Lung (tissue), 12 donors: Measurements from ENCODE around the gene CLN5. TPM values are rescaled to one million over a fixed set of nuclear protein-coding genes. Genes with fewer than 3 reads are reported as not detected.
"Not testable (repeated sequence)": the region's sequence is repeated elsewhere in the genome, so short reads cannot be mapped to it uniquely, and the experiment has no call there.

ENCODE experiments used
- ATAC-seq: fragments of 200-7000 bp; cut with Tn5 transposase; one replicate; pipeline ENCODE4 v1.9.1; 2020; ENCODE audit warnings: moderate number of reproducible peaks; ENCODE audit not compliant: insufficient read depth, low FRiP score
- DNase-seq, 3 donors: peaks; one replicate each; pipeline ENCODE4 v3.0.0-alpha.2; 2013 to 2017
- H3K27ac ChIP-seq, 2 donors: one replicate each; pipeline ENCODE4 v1.5.1; 2013; ENCODE audit warnings: mild to moderate bottlenecking in 2 of 2, moderate library complexity in 2 of 2, control low read depth in 1 of 2, inconsistent platforms in 1 of 2, low read depth in 1 of 2, low read length in 1 of 2
- H3K27me3 ChIP-seq, 3 donors: one replicate each; pipeline ENCODE4 v1.5.1; 2013; ENCODE audit warnings: low read length in 2 of 3; ENCODE audit not compliant: control insufficient read depth in 3 of 3, insufficient read depth in 3 of 3
- H3K36me3 ChIP-seq, 4 donors: one replicate each; pipeline ENCODE4 v1.5.1; 2013; ENCODE audit warnings: low read length in 4 of 4, mild to moderate bottlenecking in 1 of 4, moderate library complexity in 1 of 4; ENCODE audit not compliant: control insufficient read depth in 4 of 4, insufficient read depth in 4 of 4
- H3K4me1 ChIP-seq, 5 donors: one replicate each; pipeline ENCODE4 v1.5.1; 2013; ENCODE audit warnings: low read length in 5 of 5, mild to moderate bottlenecking in 2 of 5, moderate library complexity in 1 of 5; ENCODE audit not compliant: control insufficient read depth in 5 of 5, insufficient read depth in 5 of 5
- H3K4me3 ChIP-seq: one replicate; pipeline ENCODE4 v1.5.1; 2013; ENCODE audit warnings: mild to moderate bottlenecking, control low read depth, moderate library complexity
- H3K9ac ChIP-seq, 2 donors: one replicate each; pipeline ENCODE4 v1.5.1; 2013; ENCODE audit warnings: low read length in 2 of 2, control low read depth in 1 of 2; ENCODE audit not compliant: insufficient read depth in 1 of 2
- H3K9me3 ChIP-seq, 4 donors: one replicate each; pipeline ENCODE4 v1.5.1; 2013; ENCODE audit warnings: low read length in 3 of 4, mild to moderate bottlenecking in 1 of 4, moderate library complexity in 1 of 4; ENCODE audit not compliant: control insufficient read depth in 4 of 4, insufficient read depth in 3 of 4
- WGBS, 2 donors: extraction: QIAGEN DNeasy Blood & Tissue Kit; methylation state at CpG; one replicate each; pipeline ENCODE4 v1.1.7; 2013; 5-methylcytosine and 5-hydroxymethylcytosine counted together
- polyA plus RNA-seq, 2 donors: library from polyadenylated mRNA; stranded (reverse); fragments of 200-250 nt; gene quantifications; one replicate each; pipeline ENCODE4 v1.2.1, GENCODE V29; 2013
- total RNA-seq, 2 donors: library from RNA; depleted of rRNA in 1 of 2; stranded (reverse); fragments of >200 nt in 1 of 2; gene quantifications; one replicate each; pipeline ENCODE4 v1.2.1, GENCODE V29; 2014 to 2021
- TF ChIP-seq, protein P1 (sequence below): IDR thresholded peaks from 2 replicates; pipeline ENCODE4 v1.5.1; 2012; ENCODE audit warnings: mild to moderate bottlenecking; ENCODE audit errors: control extremely low read depth, extremely low read depth
- donor health status: control.
- donor health status: control.
- donor health status: Bipolar disorder and iron deficiency.
- donor health status: healthy.
- donor health status: DM: yes; HTN: yes; CAD: no.

CLN5 gene
- total and polyA plus RNA-seq, 4 donors, result 18.0 to 41.7 (median 26.7) TPM

DNA sequence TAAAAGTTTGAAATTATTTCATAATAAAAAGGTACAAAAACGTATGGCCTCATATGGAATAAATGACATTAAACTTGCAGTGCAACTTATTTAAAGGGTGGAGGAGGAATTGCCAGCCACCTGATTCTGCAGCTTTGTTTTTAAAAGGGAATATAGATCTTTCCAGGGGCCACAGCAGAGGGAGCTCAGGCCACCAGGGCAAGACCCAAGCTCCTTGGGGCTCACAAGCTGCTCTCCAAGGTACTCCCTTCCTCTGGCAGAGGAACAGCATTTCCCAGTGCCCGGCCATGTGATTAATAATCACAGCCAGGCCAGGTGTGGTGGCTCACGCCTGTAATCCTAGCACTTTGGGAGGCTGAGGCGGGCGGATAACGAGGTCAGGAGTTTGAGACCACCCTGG, 37.3 kb upstream of the CLN5 start:
- Histone ChIP-seq H3K9me3 (peaks cover 0 to 5% (median 1%) of the 10 kb centered on the region in 4 donors), H3K27me3 (no peaks in the 10 kb centered on the region), H3K27ac (no peak overlapping the region), H3K4me3 (no peak overlapping the region), H3K9ac (no peak overlapping the region), H3K4me1 (no peaks in the 10 kb centered on the region), H3K36me3 (no peaks in the 10 kb centered on the region)
- WGBS, 2 donors, result 83 to 86% methylated on average over 6 of the region's 6 CpGs
- ATAC-seq (no peak), DNase-seq (no peak)
- TF ChIP-seq, protein P1, sequence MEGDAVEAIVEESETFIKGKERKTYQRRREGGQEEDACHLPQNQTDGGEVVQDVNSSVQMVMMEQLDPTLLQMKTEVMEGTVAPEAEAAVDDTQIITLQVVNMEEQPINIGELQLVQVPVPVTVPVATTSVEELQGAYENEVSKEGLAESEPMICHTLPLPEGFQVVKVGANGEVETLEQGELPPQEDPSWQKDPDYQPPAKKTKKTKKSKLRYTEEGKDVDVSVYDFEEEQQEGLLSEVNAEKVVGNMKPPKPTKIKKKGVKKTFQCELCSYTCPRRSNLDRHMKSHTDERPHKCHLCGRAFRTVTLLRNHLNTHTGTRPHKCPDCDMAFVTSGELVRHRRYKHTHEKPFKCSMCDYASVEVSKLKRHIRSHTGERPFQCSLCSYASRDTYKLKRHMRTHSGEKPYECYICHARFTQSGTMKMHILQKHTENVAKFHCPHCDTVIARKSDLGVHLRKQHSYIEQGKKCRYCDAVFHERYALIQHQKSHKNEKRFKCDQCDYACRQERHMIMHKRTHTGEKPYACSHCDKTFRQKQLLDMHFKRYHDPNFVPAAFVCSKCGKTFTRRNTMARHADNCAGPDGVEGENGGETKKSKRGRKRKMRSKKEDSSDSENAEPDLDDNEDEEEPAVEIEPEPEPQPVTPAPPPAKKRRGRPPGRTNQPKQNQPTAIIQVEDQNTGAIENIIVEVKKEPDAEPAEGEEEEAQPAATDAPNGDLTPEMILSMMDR, result no peak

DNA sequence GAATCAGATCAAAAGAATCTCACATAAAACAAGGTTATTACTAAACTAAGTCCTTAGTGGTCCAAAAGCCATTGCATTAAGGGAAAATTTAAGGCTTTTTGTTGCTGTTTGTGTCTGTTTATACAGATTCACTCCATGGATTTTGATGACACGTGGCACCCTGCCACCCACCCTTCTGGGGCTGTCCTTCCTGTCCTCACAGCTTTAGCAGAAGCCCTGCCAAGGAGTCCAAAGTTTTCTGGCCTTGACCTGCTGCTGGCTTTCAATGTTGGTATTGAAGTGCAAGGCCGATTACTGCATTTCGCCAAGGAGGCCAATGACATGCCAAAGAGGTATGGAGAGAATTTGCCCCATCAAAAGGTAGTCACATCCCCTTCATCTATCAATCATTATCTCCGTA, 36.7 kb upstream of the CLN5 start:
- H3K9me3 ChIP-seq, result peaks cover 0 to 10% (median 6%) of the 10 kb centered on the region in 4 donors
- H3K9ac ChIP-seq, result no peak overlapping the region
- H3K27ac ChIP-seq, result no peak overlapping the region
- TF ChIP-seq, protein P1, result no peak
- 79 to 83% methylated on average over 4 of the region's 4 CpGs for WGBS, 2 donors
- no peak overlapping the region for H3K4me3 ChIP-seq
- no peak for DNase-seq
- H3K27me3 ChIP-seq, result no peaks in the 10 kb centered on the region
- no peak for ATAC-seq
- no peaks in the 10 kb centered on the region for H3K4me1 ChIP-seq
- H3K36me3 ChIP-seq, result no peaks in the 10 kb centered on the region

DNA sequence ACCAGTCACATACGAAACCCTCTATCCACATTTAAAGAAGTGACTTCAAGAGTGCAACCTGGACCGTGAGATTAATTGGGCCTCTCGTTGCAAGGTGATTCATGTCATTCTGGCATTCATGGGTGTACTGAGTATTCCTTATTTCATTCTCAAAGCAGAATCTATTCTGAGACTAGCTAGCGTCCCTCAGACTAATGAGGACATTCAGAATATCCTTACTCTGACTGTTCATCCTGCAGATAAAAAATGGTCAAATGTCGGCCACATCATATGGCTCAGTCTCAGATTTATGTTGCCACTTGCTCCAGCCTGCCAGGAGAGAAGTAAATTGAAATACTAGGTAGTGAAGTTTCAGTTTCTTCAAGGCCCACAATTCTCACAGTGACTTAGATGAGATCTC, 36.2 kb upstream of the CLN5 start:
- H3K36me3 ChIP-seq, result no peaks in the 10 kb centered on the region
- ATAC-seq (no peak), DNase-seq (no peak)
- H3K9me3 ChIP-seq, result peaks cover 0 to 10% (median 9%) of the 10 kb centered on the region in 4 donors
- no peak overlapping the region for H3K4me3 ChIP-seq
- H3K27ac ChIP-seq, result no peak overlapping the region
- H3K27me3 ChIP-seq, result no peaks in the 10 kb centered on the region
- 90 to 94% methylated on average over 5 of the region's 5 CpGs for WGBS, 2 donors
- no peaks in the 10 kb centered on the region for H3K4me1 ChIP-seq
- no peak overlapping the region for H3K9ac ChIP-seq
- TF ChIP-seq, protein P1, result no peak

DNA sequence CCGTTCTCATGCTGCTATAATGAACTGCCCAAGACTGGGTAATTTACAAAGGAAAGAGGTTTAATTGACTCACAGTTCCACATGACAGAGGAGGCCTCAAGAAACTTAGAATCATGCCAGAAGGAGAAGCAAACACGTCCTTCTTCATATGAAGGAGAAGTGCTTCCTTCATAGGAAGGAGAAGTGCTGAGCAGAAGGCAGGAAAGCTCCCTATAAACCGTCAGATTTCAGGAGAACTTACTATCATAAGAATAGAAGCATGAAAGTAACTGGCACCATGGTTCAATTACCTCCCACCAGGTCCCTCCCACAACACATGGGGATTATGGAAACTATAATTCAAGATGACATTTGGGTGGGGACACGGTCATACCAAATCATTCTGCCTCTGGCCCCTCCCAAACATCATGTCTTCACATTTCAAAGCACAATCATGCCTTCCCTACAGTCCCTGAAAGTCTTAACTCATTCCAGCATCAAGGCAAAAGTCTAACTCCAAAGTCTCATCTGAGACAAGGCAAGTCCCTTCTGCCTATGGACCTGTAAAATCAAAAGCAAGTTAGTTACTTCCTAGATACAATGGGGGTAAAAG, 32.9 kb upstream of the CLN5 start:
- Histone ChIP-seq H3K4me1 (no peaks in the 10 kb centered on the region), H3K4me3 (no peak overlapping the region), H3K9ac (no peak overlapping the region), H3K9me3 (peaks cover 0 to 10% (median 9%) of the 10 kb centered on the region in 4 donors), H3K27ac (no peak overlapping the region), H3K36me3 (no peaks in the 10 kb centered on the region), H3K27me3 (no peaks in the 10 kb centered on the region)
- ATAC-seq (no peak), DNase-seq (no peak)
- TF ChIP-seq, protein P1, result no peak
- WGBS, 2 donors, result 70 to 77% methylated on average over 4 of the region's 4 CpGs

DNA sequence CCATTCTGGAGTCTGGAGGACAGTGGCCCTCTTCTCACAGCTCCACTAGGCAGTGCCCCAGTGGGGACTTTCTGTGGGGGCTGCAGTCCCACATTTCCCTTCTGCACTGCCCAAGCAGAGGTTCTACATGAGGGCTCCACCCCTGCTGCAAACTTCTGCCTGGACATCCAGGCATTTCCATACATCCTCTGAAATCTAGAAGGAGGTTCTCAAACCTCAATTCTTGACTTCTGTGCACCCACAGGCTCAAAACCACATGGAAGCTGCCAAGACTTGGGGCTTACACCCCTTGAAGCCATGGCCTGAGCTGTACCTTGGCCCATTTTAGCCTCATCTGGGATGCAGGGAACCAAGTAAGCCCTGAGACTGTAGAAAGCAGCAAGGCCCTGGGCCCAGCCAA, 32.1 kb upstream of the CLN5 start:
- not testable (repeated sequence) for H3K27ac ChIP-seq, H3K9ac ChIP-seq, H3K4me1 ChIP-seq, H3K27me3 ChIP-seq, H3K4me3 ChIP-seq, H3K36me3 ChIP-seq, DNase-seq, ATAC-seq
- H3K9me3 ChIP-seq, result peaks cover 0 to 10% (median 9%) of the 10 kb centered on the region in 4 donors
